ENCODE data around the gene SMTNL2.

DNA sequence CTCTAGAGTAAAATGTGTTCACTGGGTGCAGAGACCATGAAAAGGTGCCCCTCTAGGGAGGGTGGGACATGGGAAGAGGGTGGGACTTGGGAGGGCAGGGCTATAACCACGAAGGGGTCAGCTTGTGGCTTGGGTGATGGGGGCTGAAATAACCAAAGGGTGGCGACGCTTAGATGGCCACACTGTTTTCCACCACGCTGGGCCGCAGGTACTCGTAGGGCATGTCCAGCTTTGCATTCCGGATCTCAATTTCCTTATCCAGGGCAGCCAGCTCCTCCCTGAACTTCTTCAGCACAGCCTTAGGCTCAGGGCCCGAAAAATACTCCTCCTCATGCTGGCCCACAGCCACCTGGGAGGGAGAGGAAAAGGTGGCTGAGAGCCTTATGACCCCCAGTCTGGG lies 47.1 kb downstream of the SMTNL2 start:
- TF ChIP-seq, protein P1, sequence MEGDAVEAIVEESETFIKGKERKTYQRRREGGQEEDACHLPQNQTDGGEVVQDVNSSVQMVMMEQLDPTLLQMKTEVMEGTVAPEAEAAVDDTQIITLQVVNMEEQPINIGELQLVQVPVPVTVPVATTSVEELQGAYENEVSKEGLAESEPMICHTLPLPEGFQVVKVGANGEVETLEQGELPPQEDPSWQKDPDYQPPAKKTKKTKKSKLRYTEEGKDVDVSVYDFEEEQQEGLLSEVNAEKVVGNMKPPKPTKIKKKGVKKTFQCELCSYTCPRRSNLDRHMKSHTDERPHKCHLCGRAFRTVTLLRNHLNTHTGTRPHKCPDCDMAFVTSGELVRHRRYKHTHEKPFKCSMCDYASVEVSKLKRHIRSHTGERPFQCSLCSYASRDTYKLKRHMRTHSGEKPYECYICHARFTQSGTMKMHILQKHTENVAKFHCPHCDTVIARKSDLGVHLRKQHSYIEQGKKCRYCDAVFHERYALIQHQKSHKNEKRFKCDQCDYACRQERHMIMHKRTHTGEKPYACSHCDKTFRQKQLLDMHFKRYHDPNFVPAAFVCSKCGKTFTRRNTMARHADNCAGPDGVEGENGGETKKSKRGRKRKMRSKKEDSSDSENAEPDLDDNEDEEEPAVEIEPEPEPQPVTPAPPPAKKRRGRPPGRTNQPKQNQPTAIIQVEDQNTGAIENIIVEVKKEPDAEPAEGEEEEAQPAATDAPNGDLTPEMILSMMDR (conservative IDR thresholded peaks at IDR 0.05 in 1 of 2, IDR thresholded peaks at IDR 0.05 in 1 of 2; ENCODE audit: low read depth in 1 of 2, low read length in 2 of 2): no peak
- no peak for TF ChIP-seq EZH2 (IDR thresholded peaks at IDR 0.05; ENCODE audit: low read length, missing control alignments)
